ENCODE measurements around the gene GJD2.

The GJD2 gene

GRCh38 chr15:34795267-34796081, 40.7 kb upstream of the GJD2 start, which contains the start of gene ACTC1:
Gene ACTC1 (minus strand): TSS chr15:34795549. CDS start chr15:34794808, 741 bp downstream.
- H2AFZ ChIP-seq (ENCODE audit: low read length): no peak within 1 kb of the TSS
- H3K9me2 ChIP-seq (ENCODE audit: low read depth, low read length): no peaks in the 10 kb centered on the region
- peaks cover 4% of the 10 kb centered on the region; the same call in 1 of the 2 replicates for H3K27me3 ChIP-seq (ENCODE audit: insufficient read depth, low read length)
- H3K9me3 ChIP-seq (ENCODE audit: low read length): no peaks in the 10 kb centered on the region
- no peaks in the 10 kb centered on the region for H3K36me3 ChIP-seq (ENCODE audit: insufficient read depth, low read length)
- H3K4me2 ChIP-seq (ENCODE audit: low read length): no peak within 1 kb of the TSS
- no peak within 1 kb of the TSS for H3K4me3 ChIP-seq (ENCODE audit: low read depth, low read length, poor library complexity, severe bottlenecking)
- no peaks in the 10 kb centered on the region for H3K4me1 ChIP-seq (ENCODE audit: insufficient read depth, low read length, severe bottlenecking)
- no peaks in the 10 kb centered on the region for H3K79me2 ChIP-seq (ENCODE audit: insufficient read depth, low read length)
- no peak for TF ChIP-seq EZH2 (IDR thresholded peaks at IDR 0.05; ENCODE audit: borderline replicate concordance, low read length)
- TF ChIP-seq CTCF (IDR thresholded peaks at IDR 0.05; ENCODE audit: low read length): no peak
- no peaks in the 10 kb centered on the region for H3F3A ChIP-seq (ENCODE audit: insufficient read depth, low read length)
- no peaks in the 10 kb centered on the region for H4K20me1 ChIP-seq (ENCODE audit: insufficient read depth, low read length)
- no peak within 1 kb of the TSS for H3K9ac ChIP-seq (ENCODE audit: low read length)
- no peak within 1 kb of the TSS for H3K27ac ChIP-seq (ENCODE audit: low read depth, low read length, poor library complexity, severe bottlenecking)

GRCh38 chr15:34794590-34795206, 39.9 kb upstream of the GJD2 start:
- Histone ChIP-seq H3F3A (ENCODE audit: insufficient read depth, low read length) (no peaks in the 10 kb centered on the region), H3K4me1 (ENCODE audit: insufficient read depth, low read length, severe bottlenecking) (no peaks in the 10 kb centered on the region), H3K79me2 (ENCODE audit: insufficient read depth, low read length) (no peaks in the 10 kb centered on the region), H3K9me3 (ENCODE audit: low read length) (no peaks in the 10 kb centered on the region), H3K36me3 (ENCODE audit: insufficient read depth, low read length) (no peaks in the 10 kb centered on the region), H3K4me3 (ENCODE audit: low read depth, low read length, poor library complexity, severe bottlenecking) (no peak overlapping the region), H3K9me2 (ENCODE audit: low read depth, low read length) (no peaks in the 10 kb centered on the region), H3K27ac (ENCODE audit: low read depth, low read length, poor library complexity, severe bottlenecking) (no peak overlapping the region), H2AFZ (ENCODE audit: low read length) (no peak overlapping the region), H3K27me3 (ENCODE audit: insufficient read depth, low read length) (peaks cover under 1% of the 10 kb centered on the region; the same call in 1 of the 2 replicates), H3K4me2 (ENCODE audit: low read length) (no peak overlapping the region), H3K9ac (ENCODE audit: low read length) (no peak overlapping the region), H4K20me1 (ENCODE audit: insufficient read depth, low read length) (no peaks in the 10 kb centered on the region)
- no peak for TF ChIP-seq EZH2 (IDR thresholded peaks at IDR 0.05; ENCODE audit: borderline replicate concordance, low read length)
- no peak for TF ChIP-seq CTCF (IDR thresholded peaks at IDR 0.05; ENCODE audit: low read length)

GRCh38 chr15:34793901-34794300, 39.1 kb upstream of the GJD2 start:
- H3K27ac ChIP-seq (ENCODE audit: low read depth, low read length, poor library complexity, severe bottlenecking): no peak overlapping the region
- no peaks in the 10 kb centered on the region for H3F3A ChIP-seq (ENCODE audit: insufficient read depth, low read length)
- no peak overlapping the region for H3K4me2 ChIP-seq (ENCODE audit: low read length)
- no peaks in the 10 kb centered on the region for H3K9me2 ChIP-seq (ENCODE audit: low read depth, low read length)
- no peak overlapping the region for H3K9ac ChIP-seq (ENCODE audit: low read length)
- no peaks in the 10 kb centered on the region for H4K20me1 ChIP-seq (ENCODE audit: insufficient read depth, low read length)
- no peak overlapping the region for H3K4me3 ChIP-seq (ENCODE audit: low read depth, low read length, poor library complexity, severe bottlenecking)
- H3K27me3 ChIP-seq (ENCODE audit: insufficient read depth, low read length): no peaks in the 10 kb centered on the region; the same call in 1 of the 2 replicates
- H3K79me2 ChIP-seq (ENCODE audit: insufficient read depth, low read length): no peaks in the 10 kb centered on the region
- no peaks in the 10 kb centered on the region for H3K36me3 ChIP-seq (ENCODE audit: insufficient read depth, low read length)
- no peaks in the 10 kb centered on the region for H3K9me3 ChIP-seq (ENCODE audit: low read length)
- no peaks in the 10 kb centered on the region for H3K4me1 ChIP-seq (ENCODE audit: insufficient read depth, low read length, severe bottlenecking)
- TF ChIP-seq CTCF (IDR thresholded peaks at IDR 0.05; ENCODE audit: low read length) (no peak), EZH2 (IDR thresholded peaks at IDR 0.05; ENCODE audit: borderline replicate concordance, low read length) (no peak)
- H2AFZ ChIP-seq (ENCODE audit: low read length): no peak overlapping the region
